Chondrocyte (in vitro differentiated cells): ENCODE results near the gene WDR91. TPM values are rescaled to one million over a fixed set of nuclear protein-coding genes. Genes with fewer than 3 reads are reported as not detected.

Source experiments
- DNase-seq: peaks from one replicate; pipeline ENCODE4 v3.0.0; 2021; ENCODE audit warnings: mixed read lengths, low spot score
- H3K27ac Mint-ChIP-seq: one replicate; pipeline ENCODE4 v1.8.0; 2021; ENCODE audit warnings: mild to moderate bottlenecking, moderate library complexity, mixed read lengths; ENCODE audit not compliant: unreplicated experiment
- H3K27me3 Mint-ChIP-seq: 2 replicates; pipeline ENCODE4 v1.8.0; 2021; ENCODE audit warnings: low read depth, mixed read lengths
- H3K36me3 Mint-ChIP-seq: 2 replicates; pipeline ENCODE4 v1.8.0; 2021; ENCODE audit warnings: low read depth, mixed read lengths
- H3K4me1 Mint-ChIP-seq: 2 replicates; pipeline ENCODE4 v1.8.0; 2021; ENCODE audit warnings: low read depth, mild to moderate bottlenecking, mixed read lengths
- H3K4me3 Mint-ChIP-seq: one replicate; pipeline ENCODE4 v1.8.0; 2021; ENCODE audit warnings: mild to moderate bottlenecking, moderate library complexity, mixed read lengths; ENCODE audit not compliant: unreplicated experiment
- H3K9me3 Mint-ChIP-seq: 2 replicates; pipeline ENCODE4 v1.8.0; 2021; ENCODE audit warnings: low read depth, mixed read lengths
- CTCF ChIP-seq: fragments of 200-600 bp; sonication (generic); IDR thresholded peaks from 2 replicates; pipeline ENCODE4 v1.5.0; 2021; ENCODE audit warnings: antibody characterized with exemption, mild to moderate bottlenecking, moderate library complexity
- total RNA-seq: library from RNA; stranded (reverse); gene quantifications from 3 replicates; pipeline ENCODE4 v1.2.1, GENCODE V29; 2021

WDR91 gene
- total RNA-seq, 1 donor from 2014 or later = 10.6 TPM

- Mint-ChIP-seq H3K36me3 (peaks cover 23% of the 10 kb centered on the region), H3K9me3 (no peaks in the 10 kb centered on the region), H3K4me3 (no peak overlapping the region), H3K27ac (no peak overlapping the region), H3K4me1 (peaks cover 27% of the 10 kb centered on the region), H3K27me3 (no peaks in the 10 kb centered on the region)
- TF ChIP-seq CTCF = no peak
- no peak for DNase-seq
These were observed 14.0 kb downstream of the WDR91 start for GRCh38 chr7:135197343-135197742.

- no peak for DNase-seq
- Mint-ChIP-seq H3K4me1 (peaks cover 27% of the 10 kb centered on the region), H3K36me3 (peaks cover 28% of the 10 kb centered on the region), H3K27me3 (no peaks in the 10 kb centered on the region), H3K27ac (no peak overlapping the region), H3K4me3 (no peak overlapping the region), H3K9me3 (no peaks in the 10 kb centered on the region)
- no peak for TF ChIP-seq CTCF
These were observed 15.2 kb downstream of the WDR91 start for GRCh38 chr7:135195968-135196629.

GRCh38 chr7:135195156-135195555 lies 16.2 kb downstream of the WDR91 start:
- Mint-ChIP-seq H3K36me3 (peaks cover 33% of the 10 kb centered on the region), H3K4me1 (peaks cover 27% of the 10 kb centered on the region), H3K4me3 (no peak overlapping the region)

GRCh38 chr7:135194494-135195095 lies 16.7 kb downstream of the WDR91 start:
- Mint-ChIP-seq H3K27ac (peak overlapping the region; percentile 83), H3K27me3 (no peaks in the 10 kb centered on the region), H3K4me1 (peaks cover 27% of the 10 kb centered on the region), H3K36me3 (peaks cover 34% of the 10 kb centered on the region), H3K4me3 (no peak overlapping the region), H3K9me3 (no peaks in the 10 kb centered on the region)
- no peak for DNase-seq
- no peak for TF ChIP-seq CTCF

More at GRCh38 chr7:135195156-135195555, 16.2 kb downstream of the WDR91 start:
- DNase-seq = no peak
- Mint-ChIP-seq H3K27me3 (no peaks in the 10 kb centered on the region), H3K27ac (peak overlapping the region; percentile 5), H3K9me3 (no peaks in the 10 kb centered on the region)
- no peak for TF ChIP-seq CTCF

- Mint-ChIP-seq H3K27ac (peak overlapping the region; percentile 83), H3K4me3 (no peak overlapping the region), H3K36me3 (peaks cover 39% of the 10 kb centered on the region), H3K9me3 (no peaks in the 10 kb centered on the region), H3K4me1 (peaks cover 27% of the 10 kb centered on the region), H3K27me3 (no peaks in the 10 kb centered on the region)
- DNase-seq = no peak
- TF ChIP-seq CTCF = no peak
These were observed 17.7 kb downstream of the WDR91 start for GRCh38 chr7:135193615-135194081.
